H9 (cell line): ENCODE results near the gene ARHGAP12. TPM values are rescaled to one million over a fixed set of nuclear protein-coding genes. Genes with fewer than 3 reads are reported as not detected.
A peak's percentile ranks its signal among the peaks of the same experiment; 100 is the strongest.
"Not testable (repeated sequence)": the region's sequence is repeated elsewhere in the genome, so short reads cannot be mapped to it uniquely, and the experiment has no call there.

Experiments used
- DNase-seq: peaks from one replicate; pipeline ENCODE4 v3.0.0-alpha.2; 2017
- H2AFZ ChIP-seq: one replicate; pipeline ENCODE4 v1.6.1; 2013; ENCODE audit warnings: mild to moderate bottlenecking, low read length, control low read depth, moderate library complexity
- H2AK5ac ChIP-seq: 2 replicates; pipeline ENCODE4 v1.6.1; 2013; ENCODE audit warnings: low read length, control low read depth, mixed read lengths; ENCODE audit not compliant: insufficient read length
- H2BK120ac ChIP-seq: one replicate; pipeline ENCODE4 v1.6.1; 2013; ENCODE audit warnings: low read depth, mild to moderate bottlenecking, low read length, control low read depth, inconsistent platforms; ENCODE audit not compliant: poor library complexity, severe bottlenecking
- H2BK12ac ChIP-seq: 2 replicates; pipeline ENCODE4 v1.6.1; 2013; ENCODE audit warnings: low read length, control low read depth, mixed read lengths, low read depth; ENCODE audit not compliant: insufficient read length
- H2BK15ac ChIP-seq: 2 replicates; pipeline ENCODE4 v1.6.1; 2013; ENCODE audit warnings: low read depth, low read length, control low read depth
- H2BK20ac ChIP-seq: one replicate; pipeline ENCODE4 v1.6.1; 2013; ENCODE audit warnings: low read depth, mild to moderate bottlenecking, low read length, control low read depth, inconsistent platforms; ENCODE audit not compliant: poor library complexity, severe bottlenecking
- H2BK5ac ChIP-seq: 2 replicates; pipeline ENCODE4 v1.6.1; 2013; ENCODE audit warnings: low read length, control low read depth, mixed read lengths; ENCODE audit not compliant: insufficient read length
- H3K14ac ChIP-seq: 2 replicates; pipeline ENCODE4 v1.6.1; 2013; ENCODE audit warnings: low read length, control low read depth; ENCODE audit not compliant: insufficient read depth
- H3K18ac ChIP-seq: 2 replicates; pipeline ENCODE4 v1.6.1; 2013; ENCODE audit warnings: low read depth, mild to moderate bottlenecking, mixed read lengths, low read length, control low read depth; ENCODE audit not compliant: insufficient read length
- H3K23ac ChIP-seq: 2 replicates; pipeline ENCODE4 v1.6.1; 2013; ENCODE audit warnings: low read length, control low read depth, mixed read lengths, low read depth; ENCODE audit not compliant: insufficient read length
- H3K23me2 ChIP-seq: 2 replicates; pipeline ENCODE4 v1.6.1; 2013; ENCODE audit warnings: low read depth, mild to moderate bottlenecking, mixed read lengths, low read length, control low read depth; ENCODE audit not compliant: insufficient read length, poor library complexity, severe bottlenecking
- H3K27ac ChIP-seq: 2 replicates; pipeline ENCODE4 v1.5.1; 2013; ENCODE audit warnings: low read length, control low read depth, mixed read lengths, low read depth; ENCODE audit not compliant: insufficient read length
- H3K27me3 ChIP-seq: 2 replicates; pipeline ENCODE4 v1.6.1; 2013; ENCODE audit warnings: low read length, control low read depth, inconsistent platforms; ENCODE audit not compliant: insufficient read depth
- H3K4ac ChIP-seq: 2 replicates; pipeline ENCODE4 v1.6.1; 2013; ENCODE audit warnings: low read depth, mild to moderate bottlenecking, control low read depth, inconsistent platforms, low read length, moderate library complexity
- H3K4me1 ChIP-seq: 2 replicates; pipeline ENCODE4 v1.6.1; 2013; ENCODE audit warnings: low read length, control low read depth, inconsistent platforms; ENCODE audit not compliant: insufficient read depth
- H3K4me2 ChIP-seq: 2 replicates; pipeline ENCODE4 v1.6.1; 2013; ENCODE audit warnings: low read length, control low read depth, mixed read lengths; ENCODE audit not compliant: insufficient read length, insufficient read depth
- H3K56ac ChIP-seq: 2 replicates; pipeline ENCODE4 v1.6.1; 2013; ENCODE audit warnings: low read depth, mild to moderate bottlenecking, mixed read lengths, low read length, control low read depth; ENCODE audit not compliant: insufficient read length
- H3K79me1 ChIP-seq: 2 replicates; pipeline ENCODE4 v1.6.1; 2013; ENCODE audit warnings: low read depth, mild to moderate bottlenecking, moderate library complexity, low read length, control low read depth, inconsistent platforms; ENCODE audit not compliant: insufficient read depth, poor library complexity, severe bottlenecking
- H3K79me2 ChIP-seq: 2 replicates; pipeline ENCODE4 v1.6.1; 2013; ENCODE audit warnings: low read length, control low read depth, inconsistent platforms; ENCODE audit not compliant: insufficient read depth
- H3K9ac ChIP-seq: 2 replicates; pipeline ENCODE4 v1.6.1; 2013; ENCODE audit warnings: low read length, control low read depth, mixed read lengths; ENCODE audit not compliant: insufficient read length; ENCODE audit errors: extremely low read depth
- H3K9me3 ChIP-seq: one replicate; pipeline ENCODE4 v1.6.1; 2013; ENCODE audit warnings: low read depth, low read length, inconsistent platforms; ENCODE audit not compliant: control insufficient read depth
- H3T11ph ChIP-seq: one replicate; pipeline ENCODE4 v1.6.1; 2013; ENCODE audit warnings: mild to moderate bottlenecking, low read length, control low read depth, inconsistent platforms
- H4K20me1 ChIP-seq: one replicate; pipeline ENCODE4 v1.6.1; 2013; ENCODE audit not compliant: control insufficient read depth, insufficient read length, insufficient read depth
- H4K5ac ChIP-seq: 2 replicates; pipeline ENCODE4 v1.6.1; 2013; ENCODE audit warnings: low read depth, mild to moderate bottlenecking, mixed read lengths, low read length, control low read depth; ENCODE audit not compliant: insufficient read length
- H4K8ac ChIP-seq: replicated peaks from 2 replicates; pipeline ENCODE4 v1.6.1; 2013; ENCODE audit warnings: low read length, control low read depth, mixed read lengths, low read depth; ENCODE audit not compliant: insufficient read length
- H4K91ac ChIP-seq: 2 replicates; pipeline ENCODE4 v1.6.1; 2013; ENCODE audit warnings: low read depth, mild to moderate bottlenecking, moderate library complexity, mixed read lengths, low read length, control low read depth; ENCODE audit not compliant: insufficient read length
- H3K27ac Mint-ChIP-seq, 3 experiments: 2 replicates in 2 of 3; 3 replicates in 1 of 3; pipeline ENCODE4 v1.8.0; 2020 to 2021; ENCODE audit warnings: mixed read lengths in 3 of 3, mild to moderate bottlenecking in 1 of 3, moderate library complexity in 1 of 3
- H3K27me3 Mint-ChIP-seq: 2 replicates; pipeline ENCODE4 v1.8.0; 2021; ENCODE audit warnings: low read depth, mild to moderate bottlenecking, moderate library complexity, mixed read lengths
- H3K36me3 Mint-ChIP-seq, 3 experiments: 2 replicates in 2 of 3; 3 replicates in 1 of 3; pipeline ENCODE4 v1.8.0; 2020 to 2021; ENCODE audit warnings: low read depth in 3 of 3, mixed read lengths in 3 of 3; ENCODE audit not compliant: insufficient read depth in 1 of 3
- H3K4me1 Mint-ChIP-seq, 2 experiments: 2 replicates each; pipeline ENCODE4 v1.8.0; 2020; ENCODE audit warnings: mixed read lengths in 2 of 2
- H3K4me3 Mint-ChIP-seq, 2 experiments: 2 replicates in 1 of 2; 3 replicates in 1 of 2; pipeline ENCODE4 v1.8.0; 2020 to 2021; ENCODE audit warnings: mild to moderate bottlenecking in 2 of 2, mixed read lengths in 2 of 2, moderate library complexity in 1 of 2
- H3K9me3 Mint-ChIP-seq, 2 experiments: 2 replicates in 1 of 2; 3 replicates in 1 of 2; pipeline ENCODE4 v1.8.0; 2020; ENCODE audit warnings: mild to moderate bottlenecking in 2 of 2, mixed read lengths in 2 of 2, moderate library complexity in 1 of 2
- CTCF ChIP-seq: fragments of 200-600 bp; sonication (generic); conservative IDR thresholded peaks from 3 replicates; pipeline ENCODE4 v1.8.0; 2021; ENCODE audit warnings: antibody characterized with exemption, mild to moderate bottlenecking
- WGBS: extraction: QIAGEN DNeasy Blood & Tissue Kit; methylation state at CpG from one replicate; pipeline ENCODE4 v1.1.7; 2013; ENCODE audit warnings: missing lambda C conversion rate, low lambda C conversion rate, mixed read lengths; ENCODE audit not compliant: insufficient read length; ENCODE audit errors: extremely low coverage; 5-methylcytosine and 5-hydroxymethylcytosine counted together
- total RNA-seq: library from RNA; stranded (reverse); gene quantifications from 2 replicates; pipeline ENCODE4 v1.2.1, GENCODE V29; 2021

Gene ARHGAP12
- total RNA-seq, 1 experiment from 2014 or later = 34.3 TPM

GRCh38 chr10:31896968-31897384, 31.7 kb downstream of the ARHGAP12 start:
- Histone ChIP-seq H3K4me2 (no peak overlapping the region), H4K5ac (no peak overlapping the region), H2AFZ (no peak overlapping the region), H3K9me3 (no peaks in the 10 kb centered on the region), H3K56ac (no peak overlapping the region), H4K91ac (no peak overlapping the region), H3K27me3 (no peaks in the 10 kb centered on the region), H3T11ph (no peak overlapping the region), H2BK20ac (no peak overlapping the region), H3K9ac (peak overlapping the region; percentile 23), H3K27ac (no peak overlapping the region), H3K23me2 (no peaks in the 10 kb centered on the region), H3K79me2 (peaks cover 21% of the 10 kb centered on the region; the same call in 1 of the 2 replicates), H2BK12ac (no peak overlapping the region), H4K8ac (no peak overlapping the region), H2BK5ac (no peak overlapping the region), H3K23ac (no peak overlapping the region), H4K20me1 (no peaks in the 10 kb centered on the region), H3K4ac (no peak overlapping the region), H2BK120ac (no peak overlapping the region), H2AK5ac (no peak overlapping the region), H3K79me1 (no peaks in the 10 kb centered on the region), H3K4me1 (no peaks in the 10 kb centered on the region; the same call in 1 of the 2 replicates), H3K14ac (no peak overlapping the region), H3K18ac (no peak overlapping the region), H2BK15ac (no peak overlapping the region)
- Mint-ChIP-seq H3K9me3 (peaks cover 4 to 14% of the 10 kb centered on the region in 2 experiments; a peak in 4 of 5 replicates), H3K27ac (peak overlapping the region in 1 of 3 experiments; percentile 59; a peak in 1 of 7 replicates), H3K27me3 (no peaks in the 10 kb centered on the region), H3K4me1 (peaks cover 20 to 30% of the 10 kb centered on the region in 2 experiments), H3K4me3 (no peak overlapping the region), H3K36me3 (peaks cover 9 to 28% (median 22%) of the 10 kb centered on the region in 3 experiments)
- no peak for TF ChIP-seq CTCF
- DNase-seq = no peak
- no CpG with 5 or more reads among the region's 1 CpG for WGBS

- not testable (repeated sequence) for H3K27me3 Mint-ChIP-seq
- no CpG with 5 or more reads among the region's 6 CpGs for WGBS
- H3K79me2 ChIP-seq = peaks cover 21% of the 10 kb centered on the region; the same call in 1 of the 2 replicates
Measured at GRCh38 chr10:31895722-31896121, 32.9 kb downstream of the ARHGAP12 start.

More at GRCh38 chr10:31895722-31896121, 32.9 kb downstream of the ARHGAP12 start:
- H3K9ac ChIP-seq, H2BK15ac ChIP-seq, H3T11ph ChIP-seq, H2AK5ac ChIP-seq, H4K8ac ChIP-seq, H3K23ac ChIP-seq, H2BK12ac ChIP-seq, H3K23me2 ChIP-seq, DNase-seq, H3K14ac ChIP-seq, H3K9me3 ChIP-seq, H3K4me3 Mint-ChIP-seq, H3K27ac ChIP-seq, H3K27me3 ChIP-seq, H3K79me1 ChIP-seq, H2BK5ac ChIP-seq, H2AFZ ChIP-seq, H2BK120ac ChIP-seq, H4K5ac ChIP-seq, H4K20me1 ChIP-seq, H3K4me2 ChIP-seq, H3K27ac Mint-ChIP-seq, H3K56ac ChIP-seq, H3K4ac ChIP-seq, H2BK20ac ChIP-seq, H4K91ac ChIP-seq, H3K18ac ChIP-seq, H3K4me1 ChIP-seq: not testable (repeated sequence)
- peaks cover 5 to 18% (median 11%) of the 10 kb centered on the region in 3 experiments; a peak in 5 of 7 replicates for H3K36me3 Mint-ChIP-seq
- peaks cover 28 to 39% of the 10 kb centered on the region in 2 experiments for H3K4me1 Mint-ChIP-seq
- peaks cover 0 to 10% of the 10 kb centered on the region in 2 experiments; a peak in 4 of 5 replicates for H3K9me3 Mint-ChIP-seq
